Fibroblast of skin of back (primary cell): Measurements from ENCODE around the gene CAMK1D.

Experiments
- DNase-seq: peaks from one replicate; pipeline ENCODE4 v3.0.0-alpha.2; 2013

CAMK1D gene

GRCh38 chr10:12500381-12501303 lies 151.3 kb downstream of the CAMK1D start:
- DNase-seq, result no peak

GRCh38 chr10:12501324-12501723 lies 152.0 kb downstream of the CAMK1D start:
- no peak for DNase-seq

GRCh38 chr10:12501841-12502525 lies 152.6 kb downstream of the CAMK1D start:
- DNase-seq, result no peak

GRCh38 chr10:12502526-12503274 lies 153.4 kb downstream of the CAMK1D start:
- DNase-seq, result no peak

- no peak for DNase-seq
These were observed 154.0 kb downstream of the CAMK1D start for GRCh38 chr10:12503311-12503710.

GRCh38 chr10:12504176-12504575 lies 154.8 kb downstream of the CAMK1D start:
- DNase-seq, result no peak

- no peak for DNase-seq
These were observed 155.3 kb downstream of the CAMK1D start for GRCh38 chr10:12504628-12505027.

GRCh38 chr10:12505683-12506082 lies 156.3 kb downstream of the CAMK1D start:
- DNase-seq, result no peak

GRCh38 chr10:12507165-12507850 lies 158.0 kb downstream of the CAMK1D start:
- no peak for DNase-seq

- no peak for DNase-seq
These were observed 158.8 kb downstream of the CAMK1D start for GRCh38 chr10:12508165-12508564.

- no peak for DNase-seq
These were observed 159.9 kb downstream of the CAMK1D start for GRCh38 chr10:12509016-12509793.

- no peak for DNase-seq
These were observed 160.4 kb downstream of the CAMK1D start for GRCh38 chr10:12509794-12510100.

GRCh38 chr10:12510501-12510941 lies 161.2 kb downstream of the CAMK1D start:
- DNase-seq, result peak; percentile 64

- no peak for DNase-seq
These were observed 161.6 kb downstream of the CAMK1D start for GRCh38 chr10:12510984-12511383.

GRCh38 chr10:12511651-12512050 lies 162.3 kb downstream of the CAMK1D start:
- DNase-seq, result no peak

GRCh38 chr10:12512332-12513002 lies 163.1 kb downstream of the CAMK1D start:
- no peak for DNase-seq

GRCh38 chr10:12513003-12513365 lies 163.6 kb downstream of the CAMK1D start:
- no peak for DNase-seq

- DNase-seq, result peak; percentile 12
These were observed 164.7 kb downstream of the CAMK1D start for GRCh38 chr10:12513775-12514673.

GRCh38 chr10:12518024-12518423 lies 168.7 kb downstream of the CAMK1D start:
- DNase-seq, result no peak

GRCh38 chr10:12521423-12521822 lies 172.1 kb downstream of the CAMK1D start:
- DNase-seq, result no peak
